KOPT-K1 (cell line): ENCODE data around the gene CCDC34.

Experiments used
- H3K27ac ChIP-seq: fragments of 200-600 bp; sonication (generic); 2 replicates; pipeline ENCODE4 v1.5.1; 2016; ENCODE audit warnings: antibody characterized with exemption, mild to moderate bottlenecking, low read depth, low read length; ENCODE audit not compliant: poor library complexity, severe bottlenecking
- H3K36me3 ChIP-seq: fragments of 200-600 bp; sonication (generic); 2 replicates; pipeline ENCODE4 v1.5.1; 2017; ENCODE audit warnings: antibody characterized with exemption, mild to moderate bottlenecking, low read length, moderate library complexity; ENCODE audit not compliant: insufficient read depth
- H3K9me3 ChIP-seq: fragments of 200-600 bp; sonication (generic); 2 replicates; pipeline ENCODE4 v1.5.1; 2017; ENCODE audit warnings: antibody characterized with exemption, low read length, mild to moderate bottlenecking; ENCODE audit not compliant: insufficient read depth, poor library complexity, severe bottlenecking

The CCDC34 gene

DNA sequence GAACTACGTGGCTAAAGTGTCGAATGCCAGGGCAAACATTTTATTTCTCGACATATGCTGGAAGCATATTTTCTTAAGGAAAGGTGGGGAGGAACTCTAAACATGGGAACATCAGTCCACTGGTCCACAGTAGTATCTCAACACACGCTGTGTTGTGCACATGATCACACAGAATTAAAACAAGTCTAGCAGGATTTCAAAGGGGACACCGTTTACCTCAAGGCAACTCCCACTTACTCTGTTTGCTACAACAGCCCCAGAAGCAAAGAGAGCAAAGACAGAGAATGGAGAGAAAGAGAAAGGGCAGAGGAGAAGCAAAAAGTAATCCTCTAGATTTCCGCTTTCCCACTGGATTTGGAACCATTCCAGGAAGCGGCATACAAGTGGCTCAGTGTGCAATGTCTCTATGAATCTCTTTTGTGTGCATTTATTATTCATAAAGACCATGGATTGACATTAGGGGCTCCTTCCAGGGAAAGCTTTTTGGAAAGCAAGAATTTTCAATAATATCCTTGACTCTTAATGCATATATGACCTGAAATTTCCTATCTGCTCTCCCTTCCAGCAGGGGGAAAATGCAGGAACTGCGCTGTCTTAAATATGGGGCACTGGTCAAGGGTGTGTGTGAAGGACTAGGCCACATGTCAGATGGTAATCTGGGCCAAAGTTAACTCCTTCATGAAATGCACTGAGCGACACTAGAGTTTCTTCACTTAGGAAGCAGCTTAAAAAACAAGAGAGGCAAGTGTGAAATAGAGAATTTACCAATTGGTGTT is 34.8 kb upstream of the CCDC34 start:
- Histone ChIP-seq H3K36me3 (no peaks in the 10 kb centered on the region), H3K9me3 (no peaks in the 10 kb centered on the region), H3K27ac (no peak overlapping the region)

DNA sequence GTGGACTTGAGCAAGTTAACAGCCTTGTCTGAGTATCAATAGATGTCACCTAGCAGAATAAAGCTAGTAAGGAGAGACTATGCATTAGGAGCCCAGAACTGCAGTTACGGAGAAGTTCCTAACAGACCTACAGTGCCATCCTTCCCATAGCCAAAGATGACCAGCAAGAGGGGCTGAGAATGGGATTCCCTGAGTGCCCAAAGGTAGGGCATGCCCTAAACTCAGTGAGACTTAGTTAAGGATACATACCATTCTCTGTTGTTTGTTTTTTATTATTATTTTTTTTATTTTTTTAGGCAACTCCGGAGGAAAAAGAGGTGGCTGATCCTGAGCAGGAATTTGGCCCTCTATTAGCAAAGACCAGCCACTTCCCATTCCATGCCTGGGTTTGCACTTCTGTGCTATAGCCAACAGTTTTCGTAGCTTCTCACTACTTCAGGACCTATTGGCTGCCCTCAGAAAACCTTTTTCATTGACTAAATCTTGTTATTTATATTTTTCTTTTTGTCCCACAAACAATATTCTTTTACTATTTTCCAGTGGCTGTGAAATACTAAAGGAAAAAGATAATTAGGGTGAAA is 33.3 kb upstream of the CCDC34 start:
- H3K27ac ChIP-seq: no peak overlapping the region
- H3K9me3 ChIP-seq: no peaks in the 10 kb centered on the region
- no peaks in the 10 kb centered on the region for H3K36me3 ChIP-seq

DNA sequence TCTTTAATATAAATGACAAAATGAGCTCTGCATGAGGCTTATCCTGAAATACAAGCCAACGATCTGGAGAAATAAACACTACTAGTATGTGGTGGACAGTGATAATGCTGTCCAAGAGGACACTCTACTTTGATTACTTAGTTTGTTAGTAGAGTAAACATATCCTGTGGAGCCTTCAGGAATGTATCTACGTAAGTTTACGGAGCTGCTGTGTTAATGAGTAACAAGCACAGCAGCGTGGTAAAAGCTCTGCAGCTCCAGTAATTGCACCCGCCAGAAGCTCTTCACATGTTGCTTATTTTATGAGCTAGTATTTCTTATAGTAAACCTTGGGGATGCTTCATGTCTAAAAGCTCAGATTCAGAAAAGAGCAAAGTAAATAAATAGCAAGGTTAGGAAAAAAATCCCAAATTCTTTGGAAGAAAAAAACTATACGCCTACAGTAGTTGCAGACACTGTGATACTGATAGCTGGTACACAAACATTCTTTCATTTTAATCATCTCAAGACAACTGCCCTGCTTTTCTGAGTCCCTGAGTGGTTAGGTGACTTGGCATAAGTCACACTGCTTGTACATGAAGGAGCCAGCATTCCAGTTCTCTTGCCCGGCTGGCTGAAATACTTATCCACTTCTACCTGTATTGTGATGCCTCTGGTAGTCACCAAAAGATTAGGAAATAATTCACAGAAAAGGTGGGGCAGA is 32.7 kb upstream of the CCDC34 start:
- no peak overlapping the region for H3K27ac ChIP-seq

DNA sequence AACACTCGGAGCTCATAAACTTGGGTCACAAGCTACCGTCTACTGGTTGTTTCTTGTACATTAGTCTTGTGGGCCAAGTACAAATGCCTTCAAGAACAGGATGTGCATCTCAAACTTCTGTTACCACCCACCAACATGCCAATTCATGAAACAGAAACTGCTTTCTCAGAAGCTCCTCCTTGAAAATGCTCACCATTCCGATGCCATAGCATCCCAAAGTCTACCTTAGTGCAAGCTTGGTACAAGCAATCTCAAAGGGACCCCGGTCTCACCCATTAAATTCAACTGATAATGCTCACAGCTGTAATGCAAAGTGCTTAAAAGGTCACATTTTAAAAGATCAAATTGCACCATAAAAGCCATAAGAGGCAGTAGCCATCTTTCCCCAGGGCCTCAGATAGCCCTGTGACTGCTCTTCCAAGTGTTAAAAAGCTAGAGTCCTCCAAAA is 31.8 kb upstream of the CCDC34 start:
- no peaks in the 10 kb centered on the region for H3K9me3 ChIP-seq

More for the DNA sequence above, 32.7 kb upstream of the CCDC34 start:
- Histone ChIP-seq H3K9me3 (no peaks in the 10 kb centered on the region), H3K36me3 (no peaks in the 10 kb centered on the region)

DNA sequence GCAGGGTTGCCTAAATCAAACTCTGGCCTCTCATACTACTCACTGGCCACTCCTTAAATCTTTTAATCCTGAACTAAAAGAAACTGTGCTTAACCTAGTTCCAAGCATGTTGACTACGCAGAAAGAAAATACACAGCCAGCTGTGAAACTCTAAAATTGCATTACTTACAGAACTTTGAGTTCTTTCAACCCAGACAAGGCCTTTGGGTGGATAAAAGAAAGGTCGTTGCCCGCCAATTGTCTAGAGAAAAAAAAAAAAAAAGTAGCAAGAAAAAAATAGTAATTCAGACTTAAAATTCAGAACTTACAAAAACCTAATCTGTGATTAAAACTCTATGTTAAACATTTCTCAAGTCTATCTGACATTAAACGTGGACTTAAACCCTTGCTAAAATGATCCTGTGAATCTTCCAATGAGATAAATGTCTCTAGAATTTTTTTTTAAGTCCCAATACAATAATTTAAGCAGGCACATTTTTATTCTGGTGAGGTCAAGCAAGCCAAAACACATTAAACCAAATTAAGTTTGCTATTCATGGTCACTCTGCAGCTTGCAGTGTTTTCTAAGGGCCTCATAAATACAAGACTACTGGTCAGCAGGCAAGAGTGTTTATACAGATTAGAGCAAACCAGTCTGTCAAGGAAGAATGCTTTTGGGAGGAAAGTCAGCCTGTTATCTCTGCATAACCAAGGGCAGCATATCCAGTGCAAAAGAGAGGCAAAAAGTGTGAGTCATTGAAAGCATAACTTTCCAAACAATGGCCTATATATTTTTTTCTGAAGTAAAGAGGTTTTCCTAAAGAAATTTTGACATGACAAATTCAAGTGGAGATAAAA is 29.5 kb upstream of the CCDC34 start:
- no peak overlapping the region for H3K27ac ChIP-seq
- H3K36me3 ChIP-seq: no peaks in the 10 kb centered on the region
- no peaks in the 10 kb centered on the region for H3K9me3 ChIP-seq

More for the DNA sequence above, 31.8 kb upstream of the CCDC34 start:
- Histone ChIP-seq H3K36me3 (no peaks in the 10 kb centered on the region), H3K27ac (no peak overlapping the region)

DNA sequence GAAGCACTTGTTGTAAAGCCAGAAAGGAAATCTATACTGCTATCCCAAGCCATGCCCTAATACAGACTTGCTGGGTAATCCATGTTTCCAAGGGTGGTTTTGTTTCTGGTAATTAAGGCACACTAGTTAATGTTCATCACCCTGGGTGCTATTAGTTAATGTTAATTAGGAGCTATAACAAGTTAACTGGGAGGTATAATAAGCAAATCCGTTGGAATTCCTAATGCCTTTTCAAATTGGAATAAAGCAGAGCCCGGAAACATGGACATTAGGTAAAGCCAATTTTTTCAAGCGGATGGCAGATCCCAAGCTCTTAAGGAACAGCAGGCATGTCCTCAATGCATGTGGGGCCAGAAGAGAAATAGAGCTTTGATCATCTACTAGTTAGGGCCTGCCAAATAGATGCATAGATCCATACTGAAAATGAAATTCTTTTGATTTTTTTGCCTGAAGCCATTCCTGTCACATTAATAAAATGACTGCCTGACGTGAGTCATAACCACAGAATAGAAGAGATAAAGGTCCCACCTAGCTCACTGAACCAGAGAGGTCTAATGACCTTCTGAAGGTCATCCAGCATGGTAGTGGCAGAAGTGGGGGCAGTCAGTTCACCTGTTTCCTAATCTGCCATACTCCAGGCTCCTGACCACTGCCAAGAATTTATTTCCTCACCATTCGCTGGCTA is 28.5 kb upstream of the CCDC34 start:
- H3K27ac ChIP-seq: no peak overlapping the region
- H3K36me3 ChIP-seq: no peaks in the 10 kb centered on the region
- H3K9me3 ChIP-seq: no peaks in the 10 kb centered on the region

DNA sequence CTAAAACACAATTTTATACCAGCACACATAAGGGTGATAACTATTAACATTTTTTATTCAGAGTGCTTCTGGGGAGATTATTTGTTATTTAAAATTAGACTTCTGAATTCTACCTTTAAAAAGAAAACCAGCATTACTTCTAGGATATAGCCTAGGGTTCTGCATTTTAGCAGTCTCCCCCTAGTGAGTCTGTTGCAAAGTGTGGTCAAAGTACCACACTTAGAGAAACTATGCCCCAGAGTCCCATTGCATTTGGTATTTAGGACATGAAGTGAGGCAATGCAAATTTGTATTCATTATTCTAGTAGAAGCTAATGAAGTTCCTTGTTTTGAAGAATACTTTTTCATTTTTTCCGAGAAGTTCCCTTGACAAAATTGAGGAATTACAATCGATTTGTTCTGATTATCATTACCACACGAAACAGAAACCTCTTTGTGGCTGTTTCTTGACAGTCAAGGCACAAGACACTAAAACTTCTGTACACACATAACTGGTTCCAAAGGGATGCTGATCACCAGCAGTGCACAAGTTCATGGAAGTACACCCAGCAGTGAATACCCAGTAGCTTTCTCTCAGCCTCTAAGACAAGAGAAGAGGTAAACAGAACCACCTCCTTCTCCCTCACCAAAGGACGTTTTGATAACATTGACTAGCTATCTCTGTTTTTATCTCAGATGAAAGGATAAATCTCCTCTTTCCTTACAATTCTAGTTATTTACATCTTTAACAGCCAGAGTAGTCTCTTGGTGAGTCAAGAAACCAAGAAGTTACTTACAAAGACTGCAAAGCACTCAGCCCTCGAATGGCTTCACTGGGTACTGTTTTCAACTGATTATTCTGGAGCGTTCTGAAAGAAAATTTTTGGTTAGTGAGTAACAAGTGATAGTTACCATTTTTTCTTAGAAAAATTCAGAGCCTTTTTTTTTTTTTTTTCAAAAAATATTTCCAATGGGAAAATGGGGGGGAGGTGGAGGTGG is 27.6 kb upstream of the CCDC34 start:
- no peaks in the 10 kb centered on the region for H3K36me3 ChIP-seq
- H3K27ac ChIP-seq: no peak overlapping the region
- H3K9me3 ChIP-seq: no peaks in the 10 kb centered on the region

DNA sequence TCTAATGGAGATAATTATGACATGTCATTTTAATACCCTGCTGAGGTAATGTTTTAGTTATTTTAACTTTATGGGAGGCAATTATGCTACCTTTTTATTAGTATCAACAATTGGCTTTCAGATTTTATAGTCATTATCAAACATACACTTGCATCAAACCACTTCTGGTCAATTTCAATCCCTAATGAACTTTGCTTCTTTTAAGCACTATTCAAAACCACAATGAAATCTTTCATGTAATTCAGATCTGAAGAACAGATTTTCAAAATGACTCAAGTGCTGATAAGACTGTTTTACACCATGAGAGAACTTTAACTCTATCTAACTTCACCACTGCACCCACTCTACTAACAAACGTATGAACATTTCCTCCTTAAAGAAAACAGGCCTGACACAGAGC is 25.9 kb upstream of the CCDC34 start:
- H3K9me3 ChIP-seq: no peaks in the 10 kb centered on the region
- no peak overlapping the region for H3K27ac ChIP-seq
- H3K36me3 ChIP-seq: no peaks in the 10 kb centered on the region

DNA sequence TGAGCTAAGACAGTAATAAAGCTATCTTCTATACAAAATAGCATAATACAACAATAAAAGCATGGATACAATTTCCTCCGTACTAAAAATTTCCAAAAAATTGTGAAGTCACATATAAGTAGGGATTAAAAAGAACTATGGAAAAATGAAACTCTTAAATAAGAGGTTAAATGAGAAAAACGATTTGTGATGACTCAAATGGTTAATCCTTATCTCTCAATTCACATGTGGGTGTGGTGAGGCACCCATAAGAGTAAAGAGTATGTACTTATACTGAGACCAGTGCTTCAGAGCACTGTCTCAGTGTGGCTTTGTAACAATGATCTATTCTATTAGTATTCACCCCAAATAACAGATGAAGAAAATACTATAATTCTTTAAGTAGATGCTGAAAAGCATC is 25.0 kb upstream of the CCDC34 start:
- H3K9me3 ChIP-seq: no peaks in the 10 kb centered on the region
- H3K36me3 ChIP-seq: no peaks in the 10 kb centered on the region
- H3K27ac ChIP-seq: no peak overlapping the region

DNA sequence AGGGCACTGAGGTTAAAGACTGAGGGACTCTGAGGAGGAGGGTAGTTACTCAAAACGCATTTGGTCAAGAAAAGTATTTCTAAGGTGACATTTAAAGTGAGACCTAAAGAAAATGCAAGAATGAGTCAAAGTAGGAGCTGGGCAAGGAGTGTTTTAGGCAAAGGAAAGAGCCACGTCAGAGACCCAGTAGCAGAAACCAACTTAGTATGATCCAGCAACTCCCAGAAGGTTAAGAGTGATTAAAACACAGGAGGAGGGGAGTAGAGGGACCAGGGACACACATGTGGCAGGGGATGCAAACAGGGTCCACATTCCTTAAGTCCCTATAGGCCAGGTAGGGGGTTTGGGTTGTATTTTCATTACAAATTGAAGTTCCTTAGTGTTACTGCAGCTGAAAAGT is 24.3 kb upstream of the CCDC34 start:
- no peak overlapping the region for H3K27ac ChIP-seq
- H3K9me3 ChIP-seq: no peaks in the 10 kb centered on the region
- H3K36me3 ChIP-seq: no peaks in the 10 kb centered on the region

DNA sequence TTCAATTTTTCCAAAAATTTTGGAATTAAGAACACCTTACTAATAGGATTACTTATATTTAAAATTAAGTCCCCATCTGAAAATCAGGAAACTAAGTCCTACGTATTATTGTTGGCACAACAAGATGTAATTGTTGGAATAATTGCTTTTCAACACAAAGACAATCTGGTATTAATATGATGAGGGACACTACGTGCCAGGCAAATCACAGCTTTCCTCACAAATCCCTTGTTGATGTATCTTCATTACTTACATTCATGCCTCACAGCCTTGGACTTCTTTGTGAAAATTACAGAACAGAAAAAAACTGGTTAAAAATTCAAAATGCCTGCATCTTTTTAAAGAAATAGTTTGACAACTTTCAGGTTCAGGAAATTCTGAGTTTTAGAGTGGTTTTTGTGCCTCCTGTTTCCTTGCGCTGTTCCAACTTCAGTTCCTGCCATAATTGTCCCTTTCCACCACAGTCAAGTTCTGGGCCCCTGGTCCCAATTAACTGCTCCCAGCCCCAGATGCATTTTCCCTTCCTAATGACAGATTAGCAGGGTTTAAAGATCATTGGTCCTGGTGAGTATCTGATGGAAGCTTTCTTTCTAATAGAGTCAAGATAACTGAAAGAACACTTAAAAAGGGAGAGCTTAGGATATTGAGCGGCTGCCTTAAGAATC is 23.3 kb upstream of the CCDC34 start:
- Histone ChIP-seq H3K9me3 (no peaks in the 10 kb centered on the region), H3K27ac (no peak overlapping the region), H3K36me3 (no peaks in the 10 kb centered on the region)

DNA sequence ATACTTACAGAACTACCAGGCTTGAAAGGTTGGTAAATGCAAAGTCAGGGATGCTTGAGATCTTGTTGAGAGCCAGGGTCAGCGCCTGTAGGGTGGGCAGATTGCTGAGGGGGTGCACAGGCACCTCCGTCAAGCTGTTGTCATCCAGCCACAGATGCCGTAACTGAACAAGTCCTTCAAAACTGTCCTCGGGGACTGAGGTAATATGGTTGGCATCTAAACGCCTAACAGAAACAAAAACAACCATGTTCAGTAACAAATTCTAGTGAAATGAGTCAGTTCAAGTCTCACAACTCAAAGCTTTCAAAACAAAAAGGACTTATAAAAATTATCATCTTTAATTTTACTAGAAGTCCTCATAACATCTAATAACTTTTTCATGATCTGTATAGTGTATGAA is 22.2 kb upstream of the CCDC34 start:
- H3K36me3 ChIP-seq: no peaks in the 10 kb centered on the region
- no peak overlapping the region for H3K27ac ChIP-seq
- no peaks in the 10 kb centered on the region for H3K9me3 ChIP-seq

DNA sequence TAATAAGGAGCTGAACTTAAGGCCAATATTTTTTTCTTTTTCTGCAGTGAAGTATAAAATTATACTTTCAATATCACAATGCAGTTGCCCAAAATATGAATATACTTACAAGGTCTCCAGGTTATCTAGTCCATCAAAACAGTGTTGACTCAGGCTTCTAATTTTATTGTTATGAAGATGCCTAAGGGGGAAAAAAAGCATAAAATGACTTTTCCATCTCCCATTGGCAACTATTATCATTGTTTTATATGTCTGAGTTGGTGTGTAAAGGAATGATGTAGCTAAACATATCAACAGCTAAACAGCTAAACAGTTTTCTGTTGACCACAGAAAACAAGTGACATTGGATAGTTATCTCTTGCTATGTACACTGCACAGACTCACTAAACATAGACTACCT is 21.2 kb upstream of the CCDC34 start:
- no peaks in the 10 kb centered on the region for H3K36me3 ChIP-seq
- no peaks in the 10 kb centered on the region for H3K9me3 ChIP-seq
- no peak overlapping the region for H3K27ac ChIP-seq
